Measurements from ENCODE around the gene NLRP3.

GRCh38 chr1:247443641-247444040 is 27.7 kb downstream of the NLRP3 start:
- TF ChIP-seq POLR2A (IDR thresholded peaks at IDR 0.05; ENCODE audit: low read depth, low read length) (no peak), POLR2AphosphoS5 (IDR thresholded peaks at IDR 0.05; ENCODE audit: low read depth, low read length) (no peak), TAF1 (IDR thresholded peaks at IDR 0.05; ENCODE audit: borderline replicate concordance, low read depth, low read length) (no peak)
